ENCODE measurements around the gene PEBP1.

DNA sequence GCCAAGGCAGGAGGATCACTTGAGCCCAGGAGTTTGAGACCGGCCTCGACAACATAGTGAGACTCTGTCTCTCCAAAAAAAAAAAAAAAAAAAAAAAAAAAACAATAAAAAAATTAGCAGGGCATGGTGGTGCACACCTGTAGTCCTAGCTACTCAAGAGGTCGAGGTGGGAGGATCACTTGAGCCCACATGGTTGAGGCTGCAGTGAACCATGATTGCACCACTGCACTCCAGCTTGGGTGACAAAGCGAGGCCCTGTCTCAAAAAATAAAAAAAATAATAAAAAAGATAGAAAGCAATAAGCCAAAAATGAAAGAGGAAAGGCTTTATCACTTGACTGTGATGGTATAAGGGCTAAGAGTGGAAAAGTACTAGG is 10.2 kb upstream of the PEBP1 start:
- TF ChIP-seq POLR2A (IDR thresholded peaks at IDR 0.05; ENCODE audit: low read depth, low read length) (no peak), POLR2AphosphoS5 (IDR thresholded peaks at IDR 0.05; ENCODE audit: low read depth, low read length) (no peak), PAX5 (IDR thresholded peaks at IDR 0.05; ENCODE audit: insufficient read depth, low read length, severe bottlenecking) (no peak), TAF1 (IDR thresholded peaks at IDR 0.05; ENCODE audit: low read depth, low read length) (no peak), POU2F2 (IDR thresholded peaks at IDR 0.05; ENCODE audit: low read depth, low read length) (no peak), SPI1 (IDR thresholded peaks at IDR 0.05; ENCODE audit: low read depth, low read length) (no peak)

Measured in GM12891 (cell line).